ENCODE results near the gene CARNS1. TPM values are rescaled to one million over a fixed set of nuclear protein-coding genes. Genes with fewer than 3 reads are reported as not detected.

CARNS1 gene
- total and polyA plus RNA-seq, 2 donors (not counting 1 experiment from before 2014, with no cell fraction given) = 0.05 to 0.17 TPM

- Histone ChIP-seq H3K9ac (ENCODE audit: insufficient read depth, low read length) (no peak overlapping the region), H3K9me3 (ENCODE audit: control insufficient read depth, insufficient read depth, low read depth, low read length) (no peaks in the 10 kb centered on the region), H4K20me1 (ENCODE audit: control insufficient read depth, extremely low read depth, insufficient read depth, low read length) (no peaks in the 10 kb centered on the region), H3K4me2 (ENCODE audit: extremely low read depth, insufficient read depth, low read length) (no peak overlapping the region), H2AFZ (ENCODE audit: low read length) (no peak overlapping the region), H3K4me3 (replicated peaks in 1 of 4; ENCODE audit: control extremely low read depth in 1 of 4, insufficient read depth in 1 of 4, low read depth in 3 of 4, low read length in 4 of 4) (no peak overlapping the region), H3K79me2 (ENCODE audit: control insufficient read depth, insufficient read depth, low read length) (peaks cover 27% of the 10 kb centered on the region), H3K27me3 (ENCODE audit: control insufficient read depth, insufficient read depth, low read length) (no peaks in the 10 kb centered on the region), H3K36me3 (ENCODE audit: control insufficient read depth, insufficient read depth, low read length) (peaks cover 21% of the 10 kb centered on the region), H3K4me1 (ENCODE audit: control insufficient read depth, extremely low read depth, insufficient read depth, low read length) (peaks cover 6% of the 10 kb centered on the region), H3K27ac (ENCODE audit: insufficient read depth, low read length) (no peak overlapping the region)
- DNase-seq (ENCODE audit: low read depth in 2 of 2) = no peak
- TF ChIP-seq EZH2 (IDR thresholded peaks at IDR 0.05; ENCODE audit: low read length, missing control alignments) = no peak
These were observed 19.3 kb upstream of the CARNS1 start for GRCh38 chr11:67396259-67396581.

DNA sequence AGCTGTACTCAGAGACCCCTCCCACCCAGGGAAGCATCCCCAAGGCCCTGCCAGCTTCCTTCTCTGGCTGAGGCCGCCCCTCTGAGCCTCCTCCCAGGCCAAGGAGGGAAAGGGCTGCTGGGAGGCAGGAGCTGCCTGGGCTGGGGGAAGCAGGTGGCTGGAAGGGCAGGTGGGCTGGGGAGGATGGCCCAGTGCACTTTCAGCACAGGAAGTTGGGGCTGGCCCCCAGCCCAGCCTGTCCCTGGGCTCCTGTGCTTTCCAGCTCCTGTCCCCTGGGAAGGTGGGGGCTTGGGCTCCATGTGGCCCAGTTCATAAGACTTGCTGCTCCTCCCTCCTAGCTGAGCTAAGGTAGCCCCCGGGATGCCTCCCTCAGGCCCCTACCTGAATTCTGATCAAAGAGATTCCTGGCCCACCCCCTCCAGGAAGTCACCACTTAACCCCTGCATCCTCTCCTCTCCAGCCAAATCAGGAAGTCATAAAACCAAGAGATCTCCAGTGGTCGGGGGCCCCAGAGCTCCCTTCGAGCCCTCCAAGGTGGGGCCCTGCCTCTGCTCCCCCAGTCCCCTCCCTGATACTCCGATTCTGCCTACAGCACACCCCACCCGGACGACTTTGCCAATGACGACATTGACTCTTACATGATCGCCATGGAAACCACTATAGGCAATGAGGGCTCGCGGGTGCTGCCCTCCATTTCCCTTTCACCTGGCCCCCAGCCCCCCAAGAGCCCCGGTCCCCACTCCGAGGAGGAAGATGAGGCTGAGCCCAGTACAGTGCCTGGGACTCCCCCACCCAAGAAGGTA lies 18.7 kb upstream of the CARNS1 start:
- Histone ChIP-seq H3K27me3 (ENCODE audit: control insufficient read depth, insufficient read depth, low read length) (no peaks in the 10 kb centered on the region), H3K4me3 (replicated peaks in 1 of 4; ENCODE audit: control extremely low read depth in 1 of 4, insufficient read depth in 1 of 4, low read depth in 3 of 4, low read length in 4 of 4) (no peak overlapping the region), H3K4me1 (ENCODE audit: control insufficient read depth, extremely low read depth, insufficient read depth, low read length) (peaks cover 6% of the 10 kb centered on the region), H3K79me2 (ENCODE audit: control insufficient read depth, insufficient read depth, low read length) (peaks cover 28% of the 10 kb centered on the region), H4K20me1 (ENCODE audit: control insufficient read depth, extremely low read depth, insufficient read depth, low read length) (no peaks in the 10 kb centered on the region), H3K9ac (ENCODE audit: insufficient read depth, low read length) (no peak overlapping the region), H3K9me3 (ENCODE audit: control insufficient read depth, insufficient read depth, low read depth, low read length) (no peaks in the 10 kb centered on the region), H3K27ac (ENCODE audit: insufficient read depth, low read length) (no peak overlapping the region), H3K4me2 (ENCODE audit: extremely low read depth, insufficient read depth, low read length) (no peak overlapping the region), H3K36me3 (ENCODE audit: control insufficient read depth, insufficient read depth, low read length) (peaks cover 21% of the 10 kb centered on the region), H2AFZ (ENCODE audit: low read length) (no peak overlapping the region)
- DNase-seq (ENCODE audit: low read depth in 2 of 2) = no peak
- no peak for TF ChIP-seq EZH2 (IDR thresholded peaks at IDR 0.05; ENCODE audit: low read length, missing control alignments)
- no peak for TF ChIP-seq CTCF (conservative IDR thresholded peaks at IDR 0.05 in 1 of 2, IDR thresholded peaks at IDR 0.05 in 1 of 2; ENCODE audit: low read depth in 1 of 2, low read length in 2 of 2)

- Histone ChIP-seq H3K4me3 (replicated peaks in 1 of 4; ENCODE audit: control extremely low read depth in 1 of 4, insufficient read depth in 1 of 4, low read depth in 3 of 4, low read length in 4 of 4) (no peak overlapping the region), H2AFZ (ENCODE audit: low read length) (no peak overlapping the region), H3K9ac (ENCODE audit: insufficient read depth, low read length) (no peak overlapping the region), H3K36me3 (ENCODE audit: control insufficient read depth, insufficient read depth, low read length) (peaks cover 21% of the 10 kb centered on the region), H4K20me1 (ENCODE audit: control insufficient read depth, extremely low read depth, insufficient read depth, low read length) (no peaks in the 10 kb centered on the region), H3K9me3 (ENCODE audit: control insufficient read depth, insufficient read depth, low read depth, low read length) (no peaks in the 10 kb centered on the region), H3K4me1 (ENCODE audit: control insufficient read depth, extremely low read depth, insufficient read depth, low read length) (peaks cover 6% of the 10 kb centered on the region), H3K27me3 (ENCODE audit: control insufficient read depth, insufficient read depth, low read length) (no peaks in the 10 kb centered on the region), H3K4me2 (ENCODE audit: extremely low read depth, insufficient read depth, low read length) (no peak overlapping the region), H3K79me2 (ENCODE audit: control insufficient read depth, insufficient read depth, low read length) (peaks cover 26% of the 10 kb centered on the region), H3K27ac (ENCODE audit: insufficient read depth, low read length) (no peak overlapping the region)
- TF ChIP-seq EZH2 (IDR thresholded peaks at IDR 0.05; ENCODE audit: low read length, missing control alignments) (no peak), CTCF (conservative IDR thresholded peaks at IDR 0.05 in 1 of 2, IDR thresholded peaks at IDR 0.05 in 1 of 2; ENCODE audit: low read depth in 1 of 2, low read length in 2 of 2) (no peak)
- DNase-seq (ENCODE audit: low read depth in 2 of 2) = no peak
These were observed 17.9 kb upstream of the CARNS1 start for GRCh38 chr11:67397536-67397935.

Data from fibroblast of lung (primary cell).